CD4-positive, CD25-positive, alpha-beta regulatory T cell (primary cell): Measurements from ENCODE around the gene ARCN1. TPM values are rescaled to one million over a fixed set of nuclear protein-coding genes. Genes with fewer than 3 reads are reported as not detected.

ENCODE experiments used
- ATAC-seq, 2 donors: fragments of 150-1000 bp; cut with Tn5 transposase; one replicate each; pipeline ENCODE4 v1.10.0; 2021; ENCODE audit warnings: low read depth in 2 of 2, moderate number of reproducible peaks in 2 of 2, moderate library complexity in 1 of 2
- DNase-seq, 3 donors: peaks; one replicate each; pipeline versions ENCODE4 v3.0.0 to v3.0.0-alpha.2; 2012 to 2022; ENCODE audit warnings: mixed read lengths in 1 of 3
- H3K27ac ChIP-seq: one replicate; pipeline ENCODE4 v1.7.0; 2013; ENCODE audit warnings: mild to moderate bottlenecking, low read length; ENCODE audit not compliant: insufficient read depth, poor library complexity, severe bottlenecking
- H3K27me3 ChIP-seq: one replicate; pipeline ENCODE4 v1.7.0; 2013; ENCODE audit warnings: low read length; ENCODE audit not compliant: control insufficient read depth, insufficient read depth
- H3K36me3 ChIP-seq: one replicate; pipeline ENCODE4 v1.7.0; 2013; ENCODE audit warnings: mild to moderate bottlenecking, low read length, moderate library complexity; ENCODE audit not compliant: control insufficient read depth, insufficient read depth
- H3K4me1 ChIP-seq: 2 replicates; pipeline ENCODE4 v1.7.0; 2013; ENCODE audit warnings: mild to moderate bottlenecking, low read length; ENCODE audit not compliant: insufficient read depth, control insufficient read depth, poor library complexity, severe bottlenecking
- H3K4me3 ChIP-seq: one replicate; pipeline ENCODE4 v1.7.0; 2013; ENCODE audit warnings: low read depth, mild to moderate bottlenecking, low read length, moderate library complexity
- H3K9me3 ChIP-seq, 2 experiments: 1 replicate in 1 of 2; 2 replicates in 1 of 2; pipeline ENCODE4 v1.7.0; 2013; ENCODE audit warnings: low read length in 2 of 2, mild to moderate bottlenecking in 1 of 2, moderate library complexity in 1 of 2; ENCODE audit not compliant: control insufficient read depth in 2 of 2
- H3K27ac Mint-ChIP-seq, 3 donors: one replicate each; pipeline ENCODE4 v1.8.0; 2020 to 2022; ENCODE audit warnings: mild to moderate bottlenecking in 3 of 3, mixed read lengths in 3 of 3, moderate library complexity in 2 of 3
- H3K27me3 Mint-ChIP-seq: one replicate; pipeline ENCODE4 v1.8.0; 2022; ENCODE audit warnings: mild to moderate bottlenecking, mixed read lengths
- H3K36me3 Mint-ChIP-seq: one replicate; pipeline ENCODE4 v1.8.0; 2020; ENCODE audit warnings: mixed read lengths
- H3K4me1 Mint-ChIP-seq, 4 donors: one replicate each; pipeline ENCODE4 v1.8.0; 2020 to 2022; ENCODE audit warnings: mixed read lengths in 4 of 4, mild to moderate bottlenecking in 1 of 4
- H3K4me3 Mint-ChIP-seq, 4 donors: one replicate each; pipeline ENCODE4 v1.8.0; 2020 to 2022; ENCODE audit warnings: mild to moderate bottlenecking in 4 of 4, mixed read lengths in 4 of 4, moderate library complexity in 3 of 4
- H3K9me3 Mint-ChIP-seq, 7 donors: one replicate each; pipeline ENCODE4 v1.8.0; 2020 to 2022; ENCODE audit warnings: mixed read lengths in 7 of 7, mild to moderate bottlenecking in 3 of 7, moderate library complexity in 2 of 7
- polyA plus RNA-seq, 4 donors: library from polyadenylated mRNA; unstranded; fragments of 300-500 nt; fragmentation: Illumina TruSeq; gene quantifications; one replicate each; pipeline ENCODE4 v1.2.3, GENCODE V29; 2021
- total RNA-seq: library from RNA; stranded (reverse); gene quantifications from one replicate; pipeline ENCODE4 v1.2.3, GENCODE V29; 2022

Gene ARCN1
- total and polyA plus RNA-seq, 5 donors from 2014 or later, result 76.6 to 169 (median 149) TPM

DNA sequence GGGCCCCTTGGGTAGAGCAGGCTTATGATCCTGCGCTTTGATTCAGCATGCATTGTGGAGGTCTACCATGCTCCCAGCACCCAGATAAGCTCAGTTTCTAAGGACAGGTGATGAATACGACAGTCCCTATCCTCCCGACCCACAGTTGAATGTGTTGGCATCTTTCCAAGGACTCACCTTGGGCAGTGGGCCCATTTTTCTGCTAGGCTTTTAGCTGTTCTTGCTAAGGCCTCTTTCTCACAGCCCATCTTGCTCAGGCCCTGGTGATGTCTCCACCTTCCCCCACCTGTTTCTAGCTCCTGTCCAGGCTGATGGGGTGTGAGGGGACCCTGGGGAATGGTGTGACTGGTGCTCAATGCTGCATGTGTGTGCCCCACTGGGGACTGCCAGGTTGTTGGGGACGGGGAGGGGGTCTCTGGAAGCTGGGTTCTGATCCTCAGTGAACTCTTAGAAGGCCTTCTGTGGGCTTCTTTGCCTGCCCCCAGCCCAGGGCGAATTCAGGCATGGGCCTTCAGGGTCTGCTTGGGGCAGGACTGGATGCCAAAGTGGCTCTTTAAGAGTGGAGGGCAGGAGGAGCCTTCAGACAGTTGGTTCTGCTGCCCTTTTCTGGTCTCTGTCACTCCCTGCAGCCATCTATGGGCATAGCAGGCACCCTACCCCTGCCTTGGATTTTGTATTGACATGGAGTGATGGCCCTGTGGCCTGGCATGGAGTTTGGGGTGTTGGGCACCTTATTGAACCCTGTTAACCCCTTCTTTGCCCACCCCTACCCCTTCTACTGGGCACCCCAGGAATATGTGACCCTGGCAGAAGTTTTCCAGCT lies 68.3 kb downstream of the ARCN1 start:
- peaks cover 4% of the 10 kb centered on the region for H3K27me3 Mint-ChIP-seq
- H3K4me3 Mint-ChIP-seq, result no peak overlapping the region

DNA sequence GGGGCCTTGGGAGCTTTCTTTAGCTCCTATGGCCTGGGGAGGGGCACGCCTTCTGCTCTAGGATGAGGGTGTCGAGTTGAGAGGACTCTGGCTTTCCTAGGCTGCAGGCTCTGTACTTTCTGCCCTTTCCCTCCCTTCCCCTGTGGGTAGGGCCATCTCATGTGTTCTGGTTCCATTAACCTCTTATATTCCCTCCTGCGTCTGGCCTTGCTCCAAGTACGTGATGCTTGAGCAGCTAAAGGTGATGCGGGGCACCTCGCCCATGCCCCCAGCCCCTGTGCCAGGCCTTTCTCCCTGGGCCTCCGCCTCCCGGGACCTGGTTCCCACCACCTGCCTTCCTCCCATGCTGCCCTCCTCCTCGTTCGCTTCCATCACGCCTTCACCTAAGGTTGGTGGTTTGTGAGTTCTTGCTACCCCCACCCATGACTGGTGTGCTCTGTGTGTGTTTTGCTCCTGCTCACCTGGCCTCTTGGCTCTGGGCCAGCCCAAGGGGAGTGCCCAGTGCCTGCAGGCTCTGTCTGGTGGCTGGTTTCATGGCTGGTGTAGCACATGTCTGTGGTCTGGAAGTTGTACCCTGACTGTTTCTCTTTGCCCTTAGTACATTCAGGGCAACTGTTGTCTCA lies 69.3 kb downstream of the ARCN1 start:
- Mint-ChIP-seq H3K27me3 (peaks cover 4% of the 10 kb centered on the region), H3K4me3 (no peak overlapping the region), H3K27ac (no peak overlapping the region), H3K36me3 (no peaks in the 10 kb centered on the region), H3K4me1 (no peaks in the 10 kb centered on the region), H3K9me3 (no peaks in the 10 kb centered on the region)
- Histone ChIP-seq H3K4me1 (no peaks in the 10 kb centered on the region), H3K9me3 (no peaks in the 10 kb centered on the region), H3K27ac (no peak overlapping the region), H3K36me3 (no peaks in the 10 kb centered on the region), H3K4me3 (no peak overlapping the region), H3K27me3 (no peaks in the 10 kb centered on the region)
- DNase-seq, result no peak
- ATAC-seq, result no peak

More for the DNA sequence above, 68.3 kb downstream of the ARCN1 start:
- Mint-ChIP-seq H3K4me1 (no peaks in the 10 kb centered on the region), H3K9me3 (no peaks in the 10 kb centered on the region), H3K27ac (no peak overlapping the region), H3K36me3 (no peaks in the 10 kb centered on the region)
- no peaks in the 10 kb centered on the region for H3K9me3 ChIP-seq
- no peak for ATAC-seq
- no peak overlapping the region for H3K4me3 ChIP-seq
- H3K27me3 ChIP-seq, result no peaks in the 10 kb centered on the region
- H3K36me3 ChIP-seq, result no peaks in the 10 kb centered on the region
- no peak for DNase-seq
- H3K27ac ChIP-seq, result no peak overlapping the region
- no peaks in the 10 kb centered on the region for H3K4me1 ChIP-seq

DNA sequence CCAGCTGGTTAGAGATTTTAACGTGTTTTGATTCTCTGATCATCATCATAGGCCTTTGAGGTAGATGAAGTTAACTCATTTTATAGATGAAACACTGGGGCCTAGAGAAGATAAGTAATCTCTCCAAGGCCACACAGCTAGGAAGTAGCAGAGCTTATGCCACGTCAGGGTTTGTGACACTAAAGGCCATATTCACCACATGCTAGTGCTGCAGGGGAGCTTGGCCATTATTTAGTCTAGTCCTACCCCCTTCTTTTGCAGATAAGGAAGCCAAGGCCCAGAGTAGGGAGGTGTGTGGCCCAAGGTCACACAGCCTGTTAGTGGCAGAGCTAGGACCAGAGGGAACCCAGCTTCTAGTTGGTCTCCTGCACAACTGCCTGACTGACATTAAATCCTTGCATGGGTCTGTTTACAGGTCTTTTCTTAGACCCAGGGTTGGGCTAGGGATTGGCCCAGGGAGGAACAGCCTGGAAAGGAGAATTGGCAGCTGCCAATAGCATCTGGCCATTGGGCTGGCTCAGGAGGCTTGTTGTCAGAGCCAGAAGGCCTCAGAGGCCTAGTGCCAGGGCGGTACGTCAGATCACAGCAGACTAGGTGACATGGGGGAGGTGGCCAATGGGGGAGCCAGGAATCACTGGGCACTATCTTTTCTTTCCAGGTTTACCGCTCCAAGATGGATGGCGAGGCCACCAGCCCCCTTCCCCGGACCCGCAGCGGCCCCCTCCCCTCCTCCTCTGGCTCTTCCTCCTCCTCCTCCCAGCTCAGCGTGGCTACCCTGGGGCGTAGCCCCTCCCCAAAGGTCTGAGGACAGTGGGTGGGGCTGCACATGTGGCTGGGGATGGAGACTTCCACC lies 71.2 kb downstream of the ARCN1 start:
- H3K4me1 ChIP-seq, result no peaks in the 10 kb centered on the region
- H3K4me1 Mint-ChIP-seq, result no peaks in the 10 kb centered on the region
- no peak overlapping the region for H3K4me3 ChIP-seq
- no peak for DNase-seq
- no peak overlapping the region for H3K27ac ChIP-seq
- H3K27me3 Mint-ChIP-seq, result peaks cover 6% of the 10 kb centered on the region
- H3K36me3 Mint-ChIP-seq, result no peaks in the 10 kb centered on the region
- no peak for ATAC-seq
- no peak overlapping the region for H3K4me3 Mint-ChIP-seq
- H3K36me3 ChIP-seq, result no peaks in the 10 kb centered on the region
- no peaks in the 10 kb centered on the region for H3K9me3 Mint-ChIP-seq
- no peaks in the 10 kb centered on the region for H3K9me3 ChIP-seq
- no peaks in the 10 kb centered on the region for H3K27me3 ChIP-seq
- no peak overlapping the region for H3K27ac Mint-ChIP-seq

DNA sequence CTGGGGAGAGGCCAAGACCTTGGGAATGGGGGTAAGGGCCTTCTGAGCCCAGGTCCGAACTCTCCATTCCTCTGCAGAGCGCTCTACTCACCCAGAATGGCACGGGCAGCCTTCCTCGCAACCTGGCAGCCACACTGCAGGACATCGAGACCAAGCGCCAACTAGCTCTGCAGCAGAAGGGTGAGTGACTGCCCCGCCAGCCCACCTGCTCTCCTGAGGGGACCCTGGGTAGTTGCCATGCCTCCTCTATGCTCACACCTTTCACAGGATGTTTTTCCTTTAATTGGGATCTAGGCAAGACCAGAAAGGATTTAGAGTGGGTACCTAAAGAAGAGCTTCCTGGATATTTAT lies 71.8 kb downstream of the ARCN1 start:
- Histone ChIP-seq H3K4me3 (no peak overlapping the region), H3K4me1 (no peaks in the 10 kb centered on the region), H3K36me3 (no peaks in the 10 kb centered on the region), H3K9me3 (no peaks in the 10 kb centered on the region), H3K27me3 (no peaks in the 10 kb centered on the region), H3K27ac (no peak overlapping the region)
- H3K27ac Mint-ChIP-seq, result no peak overlapping the region
- DNase-seq (no peak), ATAC-seq (no peak)
- no peaks in the 10 kb centered on the region for H3K36me3 Mint-ChIP-seq
- peaks cover 6% of the 10 kb centered on the region for H3K27me3 Mint-ChIP-seq
- H3K9me3 Mint-ChIP-seq, result no peaks in the 10 kb centered on the region
- H3K4me1 Mint-ChIP-seq, result no peaks in the 10 kb centered on the region
- H3K4me3 Mint-ChIP-seq, result no peak overlapping the region

DNA sequence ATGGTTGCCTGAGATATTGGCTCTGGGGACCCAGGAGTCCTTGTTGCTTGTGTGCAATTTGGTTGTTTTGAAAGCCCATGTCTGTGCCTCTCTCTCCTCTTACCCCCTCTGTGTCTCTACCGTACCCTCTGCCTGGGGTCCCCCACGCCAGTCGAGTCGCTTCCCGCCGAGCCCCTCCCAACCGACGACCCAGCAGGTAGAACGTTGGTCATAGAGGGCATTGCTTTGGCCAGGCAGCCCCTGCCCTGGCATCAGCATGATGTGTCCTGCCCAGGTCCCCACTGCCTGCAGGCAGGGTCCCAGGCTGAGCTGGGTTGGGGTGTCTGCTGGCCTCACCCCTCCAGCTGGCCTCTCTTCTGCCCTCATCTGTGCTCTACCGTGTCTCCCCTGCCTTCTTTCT lies 72.3 kb downstream of the ARCN1 start:
- no peak overlapping the region for H3K27ac Mint-ChIP-seq
- Histone ChIP-seq H3K36me3 (no peaks in the 10 kb centered on the region), H3K9me3 (no peaks in the 10 kb centered on the region), H3K27me3 (no peaks in the 10 kb centered on the region), H3K4me3 (no peak overlapping the region), H3K27ac (no peak overlapping the region), H3K4me1 (no peaks in the 10 kb centered on the region)
- peaks cover 6% of the 10 kb centered on the region for H3K27me3 Mint-ChIP-seq
- H3K4me1 Mint-ChIP-seq, result no peaks in the 10 kb centered on the region
- no peak overlapping the region for H3K4me3 Mint-ChIP-seq
- H3K9me3 Mint-ChIP-seq, result no peaks in the 10 kb centered on the region
- H3K36me3 Mint-ChIP-seq, result no peaks in the 10 kb centered on the region
- ATAC-seq (no peak), DNase-seq (no peak)

DNA sequence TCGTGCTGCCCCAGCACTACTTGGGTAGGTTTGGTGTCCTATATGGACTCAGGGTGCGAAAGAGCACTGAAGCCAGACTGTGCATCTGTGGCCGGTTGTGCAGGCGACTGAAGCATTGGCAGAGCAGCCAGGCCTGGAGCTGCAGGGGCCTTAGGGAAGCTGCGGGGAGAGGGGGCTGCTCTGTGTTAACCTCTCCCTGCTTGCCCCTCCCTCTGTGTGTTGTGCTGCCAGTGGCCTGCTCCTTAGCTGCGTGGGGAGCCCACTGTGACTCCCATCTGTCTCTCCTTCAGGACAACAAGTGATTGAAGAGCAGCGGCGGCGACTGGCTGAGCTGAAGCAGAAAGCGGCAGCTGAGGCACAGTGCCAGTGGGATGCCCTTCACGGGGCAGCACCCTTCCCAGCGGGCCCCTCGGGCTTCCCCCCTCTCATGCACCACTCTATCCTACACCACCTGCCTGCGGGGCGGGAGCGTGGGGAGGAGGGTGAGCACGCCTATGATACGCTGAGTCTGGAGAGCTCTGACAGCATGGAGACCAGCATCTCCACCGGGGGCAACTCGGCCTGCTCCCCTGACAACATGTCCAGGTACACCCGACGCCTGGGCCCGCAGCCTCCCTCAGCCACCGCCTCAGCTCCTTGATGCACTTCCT lies 73.0 kb downstream of the ARCN1 start:
- Mint-ChIP-seq H3K9me3 (no peaks in the 10 kb centered on the region), H3K27ac (no peak overlapping the region), H3K36me3 (no peaks in the 10 kb centered on the region), H3K4me3 (no peak overlapping the region), H3K4me1 (no peaks in the 10 kb centered on the region), H3K27me3 (peaks cover 6% of the 10 kb centered on the region)
- Histone ChIP-seq H3K36me3 (no peaks in the 10 kb centered on the region), H3K4me3 (no peak overlapping the region), H3K27ac (no peak overlapping the region), H3K9me3 (no peaks in the 10 kb centered on the region), H3K27me3 (no peaks in the 10 kb centered on the region), H3K4me1 (no peaks in the 10 kb centered on the region)
- ATAC-seq (no peak), DNase-seq (no peak)

DNA sequence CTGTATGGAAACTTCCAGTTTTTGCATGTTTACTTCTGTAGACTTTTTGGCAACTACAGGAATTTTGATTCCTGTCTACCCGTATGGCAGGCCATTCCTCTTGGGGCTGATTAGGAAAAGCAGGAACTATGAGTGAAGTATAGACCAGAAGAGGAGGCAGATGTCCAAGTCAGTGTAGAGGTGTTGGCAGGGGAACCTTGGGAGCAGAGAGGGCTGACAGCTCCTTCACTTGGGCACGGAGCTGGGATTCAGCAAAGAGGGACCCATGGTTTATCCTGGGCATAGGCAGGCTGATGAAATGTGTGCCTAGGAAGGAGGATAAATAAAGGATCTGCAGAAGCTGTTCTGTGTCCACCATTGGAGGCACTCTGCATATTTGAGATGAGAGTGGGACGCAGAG lies 74.2 kb downstream of the ARCN1 start:
- Mint-ChIP-seq H3K4me1 (no peaks in the 10 kb centered on the region), H3K27me3 (peaks cover 6% of the 10 kb centered on the region), H3K4me3 (no peak overlapping the region), H3K36me3 (no peaks in the 10 kb centered on the region), H3K27ac (peak overlapping the region in 1 of 3 donors; percentile 8), H3K9me3 (no peaks in the 10 kb centered on the region)
- no peak overlapping the region for H3K4me3 ChIP-seq
- no peaks in the 10 kb centered on the region for H3K36me3 ChIP-seq
- ATAC-seq (no peak), DNase-seq (no peak)
- H3K27me3 ChIP-seq, result no peaks in the 10 kb centered on the region
- H3K4me1 ChIP-seq, result no peaks in the 10 kb centered on the region
- H3K27ac ChIP-seq, result no peak overlapping the region
- no peaks in the 10 kb centered on the region for H3K9me3 ChIP-seq
